ENCODE results near the gene DUSP22. TPM values are rescaled to one million over a fixed set of nuclear protein-coding genes. Genes with fewer than 3 reads are reported as not detected.

Gene DUSP22
- total and polyA plus RNA-seq, 2 donors (not counting 1 experiment from before 2014, with no cell fraction given) = 117 to 133 TPM

- peak overlapping the region; percentile 37 for H3K27ac Mint-ChIP-seq
- H3K9me3 Mint-ChIP-seq (ENCODE audit: insufficient read depth) = no peaks in the 10 kb centered on the region
- Histone ChIP-seq H3K4me2 (replicated peaks; ENCODE audit: low read depth, low read length, poor library complexity, severe bottlenecking) (no peak overlapping the region), H3K4me3 (ENCODE audit: control extremely low read depth in 1 of 5, extremely low read depth in 1 of 5, insufficient read depth in 1 of 5, low read depth in 2 of 5, low read length in 4 of 5) (no peak overlapping the region), H3K9ac (ENCODE audit: low read length) (no peak overlapping the region), H3K79me2 (ENCODE audit: control insufficient read depth, insufficient read depth, low read length) (peaks cover 80% of the 10 kb centered on the region), H3K4me1 (ENCODE audit: control insufficient read depth in 2 of 2, insufficient read depth in 2 of 2, low read length in 2 of 2) (peaks cover 42 to 67% of the 10 kb centered on the region in 2 donors), H2AFZ (ENCODE audit: insufficient read depth, low read depth, low read length, poor library complexity, severe bottlenecking) (no peak overlapping the region), H3K27ac (ENCODE audit: low read length in 2 of 2) (no peak overlapping the region), H3K27me3 (replicated peaks in 1 of 4; ENCODE audit: control extremely low read depth in 1 of 4, control insufficient read depth in 3 of 4, insufficient read depth in 4 of 4, low read length in 3 of 4) (no peaks in the 10 kb centered on the region), H4K20me1 (ENCODE audit: control insufficient read depth, insufficient read depth, low read length, poor library complexity, severe bottlenecking) (no peaks in the 10 kb centered on the region), H3K9me3 (ENCODE audit: control extremely low read depth in 1 of 3, control insufficient read depth in 2 of 3, insufficient read depth in 1 of 3, low read length in 2 of 3) (peaks cover 0 to 38% (median 0%) of the 10 kb centered on the region in 3 donors), H3K36me3 (replicated peaks in 1 of 2; ENCODE audit: control extremely low read depth in 1 of 2, control insufficient read depth in 1 of 2, extremely low read depth in 1 of 2, insufficient read depth in 2 of 2, low read length in 1 of 2) (peaks cover 0 to 56% of the 10 kb centered on the region in 2 experiments)
- POLR2A ChIA-PET = interaction anchor here (0.9 kb wide), 1 partner anchor 49 kb away, joined by 3 read pairs; no protein-coding TSS in a partner anchor
- DNase-seq (no peak), ATAC-seq (ENCODE audit: low read depth) (no peak)
- WGBS (ENCODE audit: insufficient coverage) = 88% methylated on average over 15 of the region's 15 CpGs
- TF ChIP-seq EZH2 (IDR thresholded peaks at IDR 0.05; ENCODE audit: borderline replicate concordance, insufficient read depth, low read depth, low read length, poor library complexity, severe bottlenecking) (no peak), CTCF (IDR thresholded peaks at IDR 0.05) (no peak)
- H3K4me3 Mint-ChIP-seq = no peak overlapping the region
- peaks cover 41% of the 10 kb centered on the region for H3K4me1 Mint-ChIP-seq
- CTCF ChIA-PET = interaction anchor here (1.2 to 2.8 kb wide), 3 partner anchors 14 to 43 kb away, joined by 3 to 8 read pairs (median 3); no protein-coding TSS in a partner anchor
- intact Hi-C loops (cut with micrococcal nuclease) = no loop called here
- H3K27me3 Mint-ChIP-seq = no peaks in the 10 kb centered on the region
Observed at GRCh38 chr6:307065-307814, 15.0 kb downstream of the DUSP22 start.

- H3K79me2 ChIP-seq (ENCODE audit: control insufficient read depth, insufficient read depth, low read length) = peaks cover 76% of the 10 kb centered on the region
- Mint-ChIP-seq H3K27ac (peak overlapping the region; percentile 37), H3K4me3 (no peak overlapping the region), H3K27me3 (no peaks in the 10 kb centered on the region), H3K4me1 (peaks cover 47% of the 10 kb centered on the region), H3K9me3 (ENCODE audit: insufficient read depth) (no peaks in the 10 kb centered on the region)
- ATAC-seq (ENCODE audit: low read depth) (no peak), DNase-seq (no peak)
- no peak overlapping the region for H2AFZ ChIP-seq (ENCODE audit: insufficient read depth, low read depth, low read length, poor library complexity, severe bottlenecking)
- no peak overlapping the region for H3K9ac ChIP-seq (ENCODE audit: low read length)
- no peak overlapping the region for H3K27ac ChIP-seq (ENCODE audit: low read length in 2 of 2)
- no peak for TF ChIP-seq CTCF (IDR thresholded peaks at IDR 0.05)
- TF ChIP-seq EZH2 (IDR thresholded peaks at IDR 0.05; ENCODE audit: borderline replicate concordance, insufficient read depth, low read depth, low read length, poor library complexity, severe bottlenecking) = no peak
- peaks cover 0 to 51% of the 10 kb centered on the region in 2 experiments for H3K36me3 ChIP-seq (replicated peaks in 1 of 2; ENCODE audit: control extremely low read depth in 1 of 2, control insufficient read depth in 1 of 2, extremely low read depth in 1 of 2, insufficient read depth in 2 of 2, low read length in 1 of 2)
- intact Hi-C loops (cut with micrococcal nuclease) = no loop called here
- peaks cover 48 to 73% of the 10 kb centered on the region in 2 donors for H3K4me1 ChIP-seq (ENCODE audit: control insufficient read depth in 2 of 2, insufficient read depth in 2 of 2, low read length in 2 of 2)
- peaks cover 0 to 32% (median 0%) of the 10 kb centered on the region in 3 donors for H3K9me3 ChIP-seq (ENCODE audit: control extremely low read depth in 1 of 3, control insufficient read depth in 2 of 3, insufficient read depth in 1 of 3, low read length in 2 of 3)
- H3K27me3 ChIP-seq (replicated peaks in 1 of 4; ENCODE audit: control extremely low read depth in 1 of 4, control insufficient read depth in 3 of 4, insufficient read depth in 4 of 4, low read length in 3 of 4) = no peaks in the 10 kb centered on the region
- H4K20me1 ChIP-seq (ENCODE audit: control insufficient read depth, insufficient read depth, low read length, poor library complexity, severe bottlenecking) = no peaks in the 10 kb centered on the region
- CTCF ChIA-PET = interaction anchor here (1.5 to 2.8 kb wide), 2 partner anchors 14 to 42 kb away, joined by 3 to 8 read pairs; no protein-coding TSS in a partner anchor
- H3K4me2 ChIP-seq (replicated peaks; ENCODE audit: low read depth, low read length, poor library complexity, severe bottlenecking) = no peak overlapping the region
- 87% methylated on average over 5 of the region's 5 CpGs for WGBS (ENCODE audit: insufficient coverage)
- POLR2A ChIA-PET = interaction anchor here (0.9 kb wide), 1 partner anchor 49 kb away, joined by 3 read pairs; no protein-coding TSS in a partner anchor
- no peak overlapping the region for H3K4me3 ChIP-seq (ENCODE audit: control extremely low read depth in 1 of 5, extremely low read depth in 1 of 5, insufficient read depth in 1 of 5, low read depth in 2 of 5, low read length in 4 of 5)
Observed at GRCh38 chr6:307874-308273, 15.6 kb downstream of the DUSP22 start.
